Measurements from ENCODE around the gene HSP90AB1.

DNA sequence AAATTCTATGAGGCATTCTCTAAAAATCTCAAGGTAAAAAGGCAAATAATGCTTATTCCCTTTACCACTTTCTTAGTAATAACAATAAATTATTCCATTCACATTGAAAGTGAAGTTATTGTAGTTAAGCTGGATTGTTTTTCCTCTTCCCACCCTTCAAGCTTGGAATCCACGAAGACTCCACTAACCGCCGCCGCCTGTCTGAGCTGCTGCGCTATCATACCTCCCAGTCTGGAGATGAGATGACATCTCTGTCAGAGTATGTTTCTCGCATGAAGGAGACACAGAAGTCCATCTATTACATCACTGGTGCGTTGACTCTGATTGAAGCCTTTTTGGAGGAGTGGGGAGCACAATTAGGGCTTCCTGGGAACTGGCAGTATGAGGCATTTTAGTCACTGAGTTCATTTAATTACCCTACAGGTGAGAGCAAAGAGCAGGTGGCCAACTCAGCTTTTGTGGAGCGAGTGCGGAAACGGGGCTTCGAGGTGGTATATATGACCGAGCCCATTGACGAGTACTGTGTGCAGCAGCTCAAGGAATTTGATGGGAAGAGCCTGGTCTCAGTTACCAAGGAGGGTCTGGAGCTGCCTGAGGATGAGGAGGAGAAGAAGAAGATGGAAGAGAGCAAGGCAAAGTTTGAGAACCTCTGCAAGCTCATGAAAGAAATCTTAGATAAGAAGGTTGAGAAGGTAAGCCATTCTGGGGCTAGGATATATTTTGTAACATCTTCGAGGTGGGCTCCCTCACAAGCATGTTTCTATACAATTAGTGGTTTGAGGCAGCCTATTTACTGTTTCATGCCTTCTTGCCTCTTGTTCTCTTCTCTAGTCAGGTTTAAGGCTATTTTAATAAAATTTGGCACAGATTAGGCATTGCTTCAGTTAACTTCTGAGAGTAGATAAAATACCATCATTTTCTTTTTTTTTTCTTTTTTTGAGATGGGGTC is 4.9 kb downstream of the HSP90AB1 start:
- TF ChIP-seq, protein P1, sequence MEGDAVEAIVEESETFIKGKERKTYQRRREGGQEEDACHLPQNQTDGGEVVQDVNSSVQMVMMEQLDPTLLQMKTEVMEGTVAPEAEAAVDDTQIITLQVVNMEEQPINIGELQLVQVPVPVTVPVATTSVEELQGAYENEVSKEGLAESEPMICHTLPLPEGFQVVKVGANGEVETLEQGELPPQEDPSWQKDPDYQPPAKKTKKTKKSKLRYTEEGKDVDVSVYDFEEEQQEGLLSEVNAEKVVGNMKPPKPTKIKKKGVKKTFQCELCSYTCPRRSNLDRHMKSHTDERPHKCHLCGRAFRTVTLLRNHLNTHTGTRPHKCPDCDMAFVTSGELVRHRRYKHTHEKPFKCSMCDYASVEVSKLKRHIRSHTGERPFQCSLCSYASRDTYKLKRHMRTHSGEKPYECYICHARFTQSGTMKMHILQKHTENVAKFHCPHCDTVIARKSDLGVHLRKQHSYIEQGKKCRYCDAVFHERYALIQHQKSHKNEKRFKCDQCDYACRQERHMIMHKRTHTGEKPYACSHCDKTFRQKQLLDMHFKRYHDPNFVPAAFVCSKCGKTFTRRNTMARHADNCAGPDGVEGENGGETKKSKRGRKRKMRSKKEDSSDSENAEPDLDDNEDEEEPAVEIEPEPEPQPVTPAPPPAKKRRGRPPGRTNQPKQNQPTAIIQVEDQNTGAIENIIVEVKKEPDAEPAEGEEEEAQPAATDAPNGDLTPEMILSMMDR (conservative IDR thresholded peaks at IDR 0.05) = no peak
- no peak for TF ChIP-seq ZFX (IDR thresholded peaks at IDR 0.05)
